SH-SY5Y (cell line): ENCODE data around the gene EFNB2.

Experiments
- GATA2 ChIP-seq: IDR thresholded peaks from 2 replicates; pipeline ENCODE4 v1.6.1; 2011; ENCODE audit warnings: mild to moderate bottlenecking, low read depth, low read length
- GATA3 ChIP-seq: IDR thresholded peaks from 2 replicates; pipeline ENCODE4 v1.6.1; 2011; ENCODE audit warnings: low read depth, mild to moderate bottlenecking, low read length, moderate library complexity

DNA sequence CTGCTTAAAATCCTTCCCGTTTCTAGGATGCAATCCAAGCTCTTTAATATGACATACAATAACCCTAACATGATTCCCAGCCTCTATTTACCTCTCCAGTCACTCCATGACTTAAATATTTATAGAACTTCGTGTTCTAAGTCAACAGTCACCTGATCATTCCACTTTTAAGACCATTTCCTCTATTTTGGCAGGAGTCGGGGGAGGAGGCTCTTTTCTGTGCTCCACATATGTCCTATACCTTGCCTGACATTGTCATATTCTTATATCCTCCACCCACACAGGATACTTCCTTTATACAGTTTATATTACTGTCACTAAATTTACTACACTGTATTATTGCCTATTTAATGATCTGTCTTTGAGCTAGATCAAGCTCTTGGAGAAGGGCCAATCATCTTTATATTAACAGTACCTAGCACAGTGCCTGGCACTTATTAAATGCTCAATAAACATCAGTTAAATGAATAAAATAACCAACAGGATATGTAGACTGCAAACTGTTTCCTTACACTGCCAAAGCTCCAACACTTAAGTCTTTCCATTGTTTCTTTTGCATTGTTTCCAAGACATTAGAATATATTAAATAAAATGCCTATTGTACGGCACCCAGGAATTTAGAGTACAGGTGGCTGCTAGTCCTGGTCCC, 29.8 kb upstream of the EFNB2 start:
- TF ChIP-seq GATA2 (no peak), GATA3 (no peak)
